Spleen (tissue), 11 donors: Measurements from ENCODE around the gene FERMT3. TPM values are rescaled to one million over a fixed set of nuclear protein-coding genes. Genes with fewer than 3 reads are reported as not detected.

Source experiments
- DNase-seq: peaks from one replicate; pipeline ENCODE4 v3.0.0-alpha.2; 2020
- H3K27ac ChIP-seq, 8 donors: fragments of 200-600 bp; sonication (generic) in 7 of 8; 1 replicate in 4 of 8; 2 replicates in 4 of 8; pipeline versions ENCODE4 v1.5.0 to v1.8.0; 2016 to 2021; ENCODE audit warnings: inconsistent platforms in 4 of 8, mild to moderate bottlenecking in 4 of 8, moderate library complexity in 1 of 8
- H3K27me3 ChIP-seq, 7 donors: fragments of 200-600 bp; sonication (generic) in 6 of 7; replicated peaks in 1 of 7; 1 replicate in 4 of 7; 2 replicates in 3 of 7; pipeline versions ENCODE4 v1.5.0 to v1.8.0; 2016 to 2021; ENCODE audit warnings: inconsistent platforms in 3 of 7, mild to moderate bottlenecking in 1 of 7
- H3K36me3 ChIP-seq, 6 donors: fragments of 200-600 bp; sonication (generic) in 5 of 6; 1 replicate in 4 of 6; 2 replicates in 2 of 6; pipeline versions ENCODE4 v1.5.0 to v1.8.0; 2016 to 2021; ENCODE audit warnings: inconsistent platforms in 2 of 6
- H3K4me1 ChIP-seq, 6 donors: fragments of 200-600 bp; sonication (generic) in 5 of 6; 1 replicate in 3 of 6; 2 replicates in 3 of 6; pipeline versions ENCODE4 v1.5.0 to v1.8.0; 2016 to 2021; ENCODE audit warnings: inconsistent platforms in 3 of 6
- H3K4me3 ChIP-seq, 8 donors: fragments of 200-600 bp; sonication (generic) in 7 of 8; 1 replicate in 4 of 8; 2 replicates in 4 of 8; pipeline versions ENCODE4 v1.5.0 to v1.8.0; 2016 to 2021; ENCODE audit warnings: inconsistent platforms in 4 of 8, mild to moderate bottlenecking in 4 of 8, moderate library complexity in 2 of 8
- H3K9me3 ChIP-seq, 8 donors: fragments of 200-600 bp; sonication (generic) in 7 of 8; 1 replicate in 4 of 8; 2 replicates in 4 of 8; pipeline versions ENCODE4 v1.5.0 to v1.8.0; 2016 to 2021; ENCODE audit warnings: inconsistent platforms in 4 of 8
- POLR2A ChIP-seq, 3 donors: fragments of 450-650 bp; IDR thresholded peaks; one replicate each; pipeline ENCODE4 v1.5.1; 2017; ENCODE audit warnings: antibody characterized with exemption in 3 of 3, mild to moderate bottlenecking in 1 of 3
- POLR2AphosphoS5 ChIP-seq, 3 donors: sonication (generic); formaldehyde crosslinking; IDR thresholded peaks; one replicate each; pipeline ENCODE4 v1.5.1; 2017; ENCODE audit warnings: antibody characterized with exemption in 3 of 3
- WGBS, 5 donors: extraction: QIAGEN DNeasy Blood & Tissue Kit in 3 of 5; methylation state at CpG; one replicate each; pipeline versions ENCODE4 v1.1.5 to v1.1.7; 2013 to 2018; 5-methylcytosine and 5-hydroxymethylcytosine counted together
- intact Hi-C: fragments of 100-400 bp; cut with DNase I; formaldehyde crosslinking; loops from one replicate; pipeline ENCODE4 v1.15.0; 2023; ENCODE audit warnings: low total_unique reads
- polyA plus RNA-seq, 3 donors: library from polyadenylated mRNA; stranded (reverse); fragments of 200-250 nt; gene quantifications; one replicate each; pipeline ENCODE4 v1.2.1, GENCODE V29; 2013
- total RNA-seq, 7 donors: library from RNA; depleted of rRNA in 3 of 7; stranded (reverse); fragments of >200 nt in 3 of 7; fragmentation: NEBNext Ultra II Directional in 4 of 7; extraction: Animal tissue kit (Norgen Biotek cat#: 25700) in 4 of 7; gene quantifications; one replicate each; pipeline versions ENCODE4 v1.1.0 to v1.2.1, GENCODE V29; 2016 to 2021
- TF ChIP-seq, protein P1 (sequence below), 11 experiments: fragments of 200-600 bp in 7 of 11; fragments of 450-650 bp in 4 of 11; sonication (generic) in 4 of 11; IDR thresholded peaks in 8 of 11; conservative IDR thresholded peaks in 3 of 11; 1 replicate in 7 of 11; 2 replicates in 4 of 11; pipeline versions ENCODE4 v1.4.0 to v1.8.0; 2016 to 2021; ENCODE audit warnings: antibody characterized with exemption in 11 of 11, inconsistent platforms in 4 of 11, mild to moderate bottlenecking in 1 of 11
- donor health status: healthy with polysubstance abuse.
- donor health status: DM: no; HTN: no; CAD: no; lungs with moderate emphysema.
- donor health status: DM: no; HTN: no; CAD: no.
- donor health status: Bipolar disorder and iron deficiency.
- donor health status: healthy.
- donor health status: DM: no; HTN: no; CAD: no.
- donor health status: DM: yes; HTN: yes; CAD: no.

Gene FERMT3
- total and polyA plus RNA-seq, 10 donors = 120 to 248 (median 174) TPM

DNA sequence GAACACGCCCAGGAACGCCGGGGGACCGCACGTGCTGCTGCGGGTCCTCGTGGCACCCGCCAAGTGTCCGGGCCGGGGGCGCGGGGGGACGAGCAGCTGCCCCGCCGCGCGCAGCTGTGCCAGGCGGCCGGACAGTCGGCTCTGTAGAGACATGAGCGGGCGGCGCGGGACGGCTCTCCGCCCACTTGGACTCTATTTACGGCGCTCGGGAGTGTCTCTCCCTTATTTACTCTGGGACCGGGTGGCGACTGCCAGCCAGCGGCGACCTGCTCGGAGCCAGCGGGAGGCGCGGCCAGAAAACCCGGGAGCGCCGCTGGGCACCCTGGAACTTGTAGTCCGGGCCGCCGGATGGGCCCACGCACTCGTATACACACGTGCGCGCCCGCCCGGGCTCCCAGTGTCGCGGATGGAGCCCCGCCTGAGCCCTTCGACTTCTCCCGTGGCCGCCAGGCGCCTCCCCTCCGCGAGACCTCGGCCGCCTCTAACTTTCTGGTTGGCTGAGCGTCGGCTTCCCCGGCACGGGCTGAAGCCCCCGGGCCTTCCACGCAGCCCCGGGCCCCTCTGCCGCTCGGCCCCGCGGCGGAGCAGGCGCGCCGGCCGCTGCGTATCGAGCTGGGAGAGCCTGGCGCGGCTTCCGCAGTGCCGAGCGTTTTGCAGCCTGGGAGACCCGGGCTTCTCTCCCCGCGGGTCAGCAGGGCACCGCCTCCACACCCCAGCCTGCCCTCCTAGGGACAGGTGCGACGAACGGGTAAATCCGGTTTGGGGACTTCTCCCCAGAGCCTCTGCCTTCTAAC, 40.5 kb upstream of the FERMT3 start, which contains the start of gene MACROD1:
Gene MACROD1 (minus strand): TSS at position 272 of the 794 bp plus-strand sequence. CDS start 119 bp downstream, at position 153.
- Histone ChIP-seq H3K4me1 (peaks cover 11 to 30% (median 22%) of the 10 kb centered on the region in 6 donors), H3K27me3 (peaks cover 0 to 11% (median 0%) of the 10 kb centered on the region in 7 donors), H3K4me3 (peak within 1 kb of the TSS; percentile 56 to 90 (median 80)), H3K27ac (peak within 1 kb of the TSS in 7 of 8 donors; percentile 43 to 79 (median 69)), H3K36me3 (no peaks in the 10 kb centered on the region), H3K9me3 (no peaks in the 10 kb centered on the region)
- TF ChIP-seq, protein P1, sequence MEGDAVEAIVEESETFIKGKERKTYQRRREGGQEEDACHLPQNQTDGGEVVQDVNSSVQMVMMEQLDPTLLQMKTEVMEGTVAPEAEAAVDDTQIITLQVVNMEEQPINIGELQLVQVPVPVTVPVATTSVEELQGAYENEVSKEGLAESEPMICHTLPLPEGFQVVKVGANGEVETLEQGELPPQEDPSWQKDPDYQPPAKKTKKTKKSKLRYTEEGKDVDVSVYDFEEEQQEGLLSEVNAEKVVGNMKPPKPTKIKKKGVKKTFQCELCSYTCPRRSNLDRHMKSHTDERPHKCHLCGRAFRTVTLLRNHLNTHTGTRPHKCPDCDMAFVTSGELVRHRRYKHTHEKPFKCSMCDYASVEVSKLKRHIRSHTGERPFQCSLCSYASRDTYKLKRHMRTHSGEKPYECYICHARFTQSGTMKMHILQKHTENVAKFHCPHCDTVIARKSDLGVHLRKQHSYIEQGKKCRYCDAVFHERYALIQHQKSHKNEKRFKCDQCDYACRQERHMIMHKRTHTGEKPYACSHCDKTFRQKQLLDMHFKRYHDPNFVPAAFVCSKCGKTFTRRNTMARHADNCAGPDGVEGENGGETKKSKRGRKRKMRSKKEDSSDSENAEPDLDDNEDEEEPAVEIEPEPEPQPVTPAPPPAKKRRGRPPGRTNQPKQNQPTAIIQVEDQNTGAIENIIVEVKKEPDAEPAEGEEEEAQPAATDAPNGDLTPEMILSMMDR (IDR thresholded peaks at IDR 0.05 in 8 of 11, conservative IDR thresholded peaks at IDR 0.05 in 3 of 11) = peak in 1 of 11 experiments; percentile 11
- TF ChIP-seq POLR2A (IDR thresholded peaks at IDR 0.05) (no peak), POLR2AphosphoS5 (IDR thresholded peaks at IDR 0.05) (peak; percentile 63 to 78 (median 76))
- 1% methylated on average over 24 to 92 of the region's 92 CpGs for whole genome bisulfite sequencing, 5 donors
- intact Hi-C loops = no loop called here
- DNase-seq = peak; percentile 93

DNA sequence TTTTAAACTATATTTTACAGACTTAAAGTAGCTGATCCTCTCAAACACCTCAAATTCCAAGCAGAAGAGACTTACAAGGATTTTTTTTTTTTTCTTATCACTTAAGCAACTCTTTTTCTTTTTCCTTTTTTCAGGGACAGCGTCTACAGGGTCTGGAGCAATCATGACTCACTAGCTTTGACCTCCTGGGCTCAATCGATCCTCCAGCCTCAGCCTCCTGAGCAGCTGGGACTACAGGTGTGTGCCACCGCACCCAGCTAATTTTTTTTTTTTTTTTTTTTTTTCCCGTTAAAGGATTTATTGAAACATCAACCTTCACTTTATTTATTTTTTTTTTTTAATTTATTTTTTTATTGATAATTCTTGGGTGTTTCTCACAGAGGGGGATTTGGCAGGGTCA, 36.1 kb upstream of the FERMT3 start:
- no peaks in the 10 kb centered on the region for H3K36me3 ChIP-seq
- H3K27me3 ChIP-seq = peaks cover 0 to 7% (median 0%) of the 10 kb centered on the region in 7 donors
- no peak overlapping the region for H3K4me3 ChIP-seq
- peaks cover under 1 to 17% (median 11%) of the 10 kb centered on the region in 6 donors for H3K4me1 ChIP-seq
- 82 to 89% (median 85%) methylated on average over 4 of the region's 4 CpGs for WGBS, 5 donors
- no peak overlapping the region for H3K27ac ChIP-seq
- H3K9me3 ChIP-seq = peaks cover 0 to 3% (median 0%) of the 10 kb centered on the region in 8 donors
- no peak for TF ChIP-seq POLR2AphosphoS5 (IDR thresholded peaks at IDR 0.05)
- no peak for TF ChIP-seq POLR2A (IDR thresholded peaks at IDR 0.05)
- TF ChIP-seq, protein P1 (IDR thresholded peaks at IDR 0.05 in 8 of 11, conservative IDR thresholded peaks at IDR 0.05 in 3 of 11) = no peak
- intact Hi-C loops = no loop called here
- DNase-seq = no peak

DNA sequence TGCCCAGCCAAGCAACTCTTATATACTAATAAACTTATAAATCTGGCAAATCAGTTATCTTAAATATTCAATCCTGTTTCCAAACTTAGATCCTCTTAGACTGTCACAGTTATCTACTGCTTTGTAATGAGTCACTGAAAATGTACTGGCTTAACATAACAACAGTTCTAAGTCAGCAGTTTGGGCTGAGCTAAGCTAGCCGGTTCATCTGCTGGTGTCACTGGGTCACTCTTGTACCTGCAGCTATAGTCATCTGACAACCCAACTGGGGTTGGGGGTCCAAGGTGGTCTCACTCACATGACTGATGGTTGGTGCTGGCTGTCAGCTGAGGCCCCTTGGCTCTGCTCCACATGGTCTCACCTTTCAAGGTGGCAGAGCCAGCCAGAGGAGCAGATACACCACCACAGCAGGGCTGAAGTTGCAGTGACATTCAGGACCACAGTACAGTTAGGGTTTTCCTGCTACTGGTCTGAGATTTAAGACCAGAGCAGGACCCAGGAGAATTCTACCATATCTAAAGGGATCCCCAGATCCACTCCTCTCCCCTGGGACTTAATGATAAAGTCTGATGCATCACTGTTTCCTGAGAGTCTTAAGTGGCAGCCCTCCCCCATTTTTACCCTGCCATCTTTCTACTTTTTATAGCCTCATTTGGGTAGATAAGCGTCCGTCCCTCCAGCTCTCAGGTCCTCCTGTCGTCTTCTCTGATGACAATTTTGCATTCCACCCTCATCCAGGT, 32.7 kb upstream of the FERMT3 start:
- Histone ChIP-seq H3K9me3 (peaks cover 0 to 3% (median 0%) of the 10 kb centered on the region in 8 donors), H3K27me3 (no peaks in the 10 kb centered on the region), H3K4me1 (peaks cover 0 to 5% (median 0%) of the 10 kb centered on the region in 6 donors), H3K36me3 (no peaks in the 10 kb centered on the region), H3K27ac (no peak overlapping the region), H3K4me3 (no peak overlapping the region)
- no peak for TF ChIP-seq POLR2AphosphoS5 (IDR thresholded peaks at IDR 0.05)
- no peak for DNase-seq
- WGBS, 5 donors = 84 to 98% (median 87%) methylated on average over 4 of the region's 4 CpGs
- intact Hi-C loops = no loop called here

DNA sequence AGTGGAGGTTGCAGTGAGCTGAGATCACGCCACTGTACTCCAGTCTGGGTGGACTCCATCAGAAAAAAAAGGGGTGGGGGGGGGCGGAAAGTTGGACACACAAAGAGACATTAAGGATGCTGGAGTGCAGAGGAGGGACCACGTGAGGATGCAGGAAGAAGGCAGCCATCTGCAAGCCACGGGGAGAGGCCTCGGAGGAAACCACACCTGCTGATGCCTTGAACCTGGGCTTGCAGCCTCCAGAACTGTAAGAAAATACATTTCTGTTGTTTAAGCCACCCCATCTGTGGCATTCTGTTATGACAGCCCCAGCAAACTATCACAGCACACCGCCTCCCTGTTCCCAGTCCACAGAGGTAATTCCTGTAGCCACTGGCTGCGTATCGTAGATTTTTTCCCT, 29.8 kb upstream of the FERMT3 start:
- Histone ChIP-seq H3K36me3 (no peaks in the 10 kb centered on the region), H3K27me3 (no peaks in the 10 kb centered on the region), H3K4me1 (peaks cover 7 to 18% (median 11%) of the 10 kb centered on the region in 6 donors), H3K27ac (no peak overlapping the region), H3K4me3 (no peak overlapping the region), H3K9me3 (peaks cover 0 to 3% (median 0%) of the 10 kb centered on the region in 8 donors)
- TF ChIP-seq, protein P1 (IDR thresholded peaks at IDR 0.05 in 8 of 11, conservative IDR thresholded peaks at IDR 0.05 in 3 of 11) = no peak
- TF ChIP-seq POLR2AphosphoS5 (IDR thresholded peaks at IDR 0.05) (no peak), POLR2A (IDR thresholded peaks at IDR 0.05) (no peak)
- DNase-seq = no peak
- intact Hi-C loops = no loop called here
- 66 to 74% (median 70%) methylated on average over 8 of the region's 8 CpGs for WGBS, 5 donors
